Measurements from ENCODE around the gene MYOG.

MYOG gene

GRCh38 chr1:203074610-203075009 lies 11.2 kb downstream of the MYOG start:
- Histone ChIP-seq H3K9me3 (ENCODE audit: severe bottlenecking) (no peaks in the 10 kb centered on the region), H3K27me3 (ENCODE audit: insufficient read depth, low read depth, severe bottlenecking) (no peaks in the 10 kb centered on the region), H3K27ac (no peak overlapping the region), H3K36me3 (peaks cover 62% of the 10 kb centered on the region), H3K4me3 (ENCODE audit: low read depth, low read length) (no peak overlapping the region)
- TF ChIP-seq, protein P1, sequence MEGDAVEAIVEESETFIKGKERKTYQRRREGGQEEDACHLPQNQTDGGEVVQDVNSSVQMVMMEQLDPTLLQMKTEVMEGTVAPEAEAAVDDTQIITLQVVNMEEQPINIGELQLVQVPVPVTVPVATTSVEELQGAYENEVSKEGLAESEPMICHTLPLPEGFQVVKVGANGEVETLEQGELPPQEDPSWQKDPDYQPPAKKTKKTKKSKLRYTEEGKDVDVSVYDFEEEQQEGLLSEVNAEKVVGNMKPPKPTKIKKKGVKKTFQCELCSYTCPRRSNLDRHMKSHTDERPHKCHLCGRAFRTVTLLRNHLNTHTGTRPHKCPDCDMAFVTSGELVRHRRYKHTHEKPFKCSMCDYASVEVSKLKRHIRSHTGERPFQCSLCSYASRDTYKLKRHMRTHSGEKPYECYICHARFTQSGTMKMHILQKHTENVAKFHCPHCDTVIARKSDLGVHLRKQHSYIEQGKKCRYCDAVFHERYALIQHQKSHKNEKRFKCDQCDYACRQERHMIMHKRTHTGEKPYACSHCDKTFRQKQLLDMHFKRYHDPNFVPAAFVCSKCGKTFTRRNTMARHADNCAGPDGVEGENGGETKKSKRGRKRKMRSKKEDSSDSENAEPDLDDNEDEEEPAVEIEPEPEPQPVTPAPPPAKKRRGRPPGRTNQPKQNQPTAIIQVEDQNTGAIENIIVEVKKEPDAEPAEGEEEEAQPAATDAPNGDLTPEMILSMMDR (IDR thresholded peaks at IDR 0.05; ENCODE audit: low read depth, low read length): no peak
- no peak for DNase-seq

DNA sequence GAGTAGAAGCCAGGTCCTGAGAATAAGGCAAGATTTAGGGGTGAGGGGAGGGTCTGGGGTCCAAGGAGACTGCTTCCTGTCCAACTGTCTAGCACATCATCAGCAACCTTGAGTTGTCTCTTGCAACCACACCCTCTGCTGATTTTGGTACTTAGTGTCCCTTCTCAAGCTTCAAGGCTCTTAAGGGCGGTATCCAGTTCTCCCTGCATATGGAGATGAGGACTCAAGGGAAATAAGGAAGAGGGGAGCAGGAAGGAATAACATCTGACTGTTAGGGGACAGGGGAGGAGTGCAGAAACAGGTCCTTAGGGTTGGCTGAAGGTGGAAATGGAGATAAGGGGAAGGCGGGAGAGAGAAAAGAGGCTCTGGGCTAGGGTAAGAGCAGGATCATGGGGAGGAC lies 12.3 kb downstream of the MYOG start:
- no peak for DNase-seq
- TF ChIP-seq, protein P1 (IDR thresholded peaks at IDR 0.05; ENCODE audit: low read depth, low read length): no peak
- Histone ChIP-seq H3K27ac (no peak overlapping the region), H3K27me3 (ENCODE audit: insufficient read depth, low read depth, severe bottlenecking) (no peaks in the 10 kb centered on the region), H3K9me3 (ENCODE audit: severe bottlenecking) (no peaks in the 10 kb centered on the region), H3K4me3 (ENCODE audit: low read depth, low read length) (no peak overlapping the region), H3K36me3 (peaks cover 72% of the 10 kb centered on the region)

- TF ChIP-seq, protein P1 (IDR thresholded peaks at IDR 0.05; ENCODE audit: low read depth, low read length): no peak
- H3K27ac ChIP-seq: no peak overlapping the region
- H3K36me3 ChIP-seq: peaks cover 77% of the 10 kb centered on the region
- H3K9me3 ChIP-seq (ENCODE audit: severe bottlenecking): no peaks in the 10 kb centered on the region
- no peak for DNase-seq
- no peak overlapping the region for H3K4me3 ChIP-seq (ENCODE audit: low read depth, low read length)
- H3K27me3 ChIP-seq (ENCODE audit: insufficient read depth, low read depth, severe bottlenecking): no peaks in the 10 kb centered on the region
Measured at GRCh38 chr1:203072911-203073310, 12.9 kb downstream of the MYOG start.

GRCh38 chr1:203072002-203072602 lies 13.7 kb downstream of the MYOG start:
- Histone ChIP-seq H3K4me3 (ENCODE audit: low read depth, low read length) (no peak overlapping the region), H3K9me3 (ENCODE audit: severe bottlenecking) (no peaks in the 10 kb centered on the region), H3K36me3 (peaks cover 84% of the 10 kb centered on the region), H3K27ac (no peak overlapping the region), H3K27me3 (ENCODE audit: insufficient read depth, low read depth, severe bottlenecking) (no peaks in the 10 kb centered on the region)
- TF ChIP-seq, protein P1 (IDR thresholded peaks at IDR 0.05; ENCODE audit: low read depth, low read length): no peak
- DNase-seq: no peak

DNA sequence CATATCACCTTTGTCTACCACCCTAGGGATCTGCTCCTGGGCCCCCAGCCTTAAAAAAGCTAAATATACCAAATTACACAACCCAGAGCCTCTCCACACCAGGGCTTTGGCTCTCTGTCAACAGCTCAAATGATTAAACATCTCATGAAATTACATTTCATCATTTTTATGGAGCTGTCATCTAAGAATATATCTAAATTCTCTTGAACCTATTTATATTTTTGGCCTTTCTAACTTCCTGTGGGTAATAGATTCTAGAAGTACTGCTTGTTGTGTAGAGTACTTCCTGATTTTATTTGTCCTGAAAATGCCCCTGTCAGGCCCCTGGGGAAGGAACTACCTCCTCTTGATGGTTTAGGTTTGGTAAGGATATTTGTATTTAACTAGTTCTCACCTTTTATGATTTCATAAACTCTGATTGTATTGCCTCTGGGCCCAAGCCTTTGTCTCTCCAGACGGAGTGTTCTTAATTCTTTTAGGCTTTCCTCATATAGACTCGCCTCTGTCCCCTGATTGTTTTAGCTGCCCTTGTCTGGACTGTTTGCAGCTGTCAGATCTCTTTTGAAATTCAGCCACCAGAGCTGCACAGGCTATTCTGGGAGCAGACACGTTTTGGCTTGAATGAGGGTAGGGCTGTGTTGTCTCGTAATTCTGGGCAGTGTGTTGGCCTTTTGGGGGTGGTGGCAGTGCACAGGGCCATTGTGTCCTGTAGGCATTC lies 16.6 kb downstream of the MYOG start:
- Histone ChIP-seq H3K36me3 (peaks cover 86% of the 10 kb centered on the region), H3K27me3 (ENCODE audit: insufficient read depth, low read depth, severe bottlenecking) (no peaks in the 10 kb centered on the region), H3K9me3 (ENCODE audit: severe bottlenecking) (no peaks in the 10 kb centered on the region), H3K4me3 (ENCODE audit: low read depth, low read length) (no peak overlapping the region), H3K27ac (no peak overlapping the region)
- TF ChIP-seq, protein P1 (IDR thresholded peaks at IDR 0.05; ENCODE audit: low read depth, low read length): no peak
- DNase-seq: no peak

All from WERI-Rb-1 (cell line).